A549 (cell line): ENCODE measurements around the gene PARP8.

Source experiments
- BHLHE40 ChIP-seq: IDR thresholded peaks from 2 replicates; pipeline ENCODE4 v1.6.1; 2012; ENCODE audit warnings: low read depth, low read length, inconsistent platforms
- EP300 ChIP-seq, 2 experiments: fragments of >200 bp; sonication (Bioruptor Twin); formaldehyde crosslinking; IDR thresholded peaks; 2 replicates in 1 of 2; 3 replicates in 1 of 2; pipeline ENCODE4 v1.6.1; 2016 to 2017
- KDM5A ChIP-seq: fragments of 200-600 bp; sonication (generic); IDR thresholded peaks from 2 replicates; pipeline ENCODE4 v1.6.1; 2016; ENCODE audit warnings: antibody characterized with exemption, mild to moderate bottlenecking
- MAFK ChIP-seq: fragments of 450-650 bp; IDR thresholded peaks from 2 replicates; pipeline ENCODE4 v1.6.1; 2014; ENCODE audit not compliant: partially characterized antibody
- MAZ ChIP-seq: fragments of 150-350 bp; IDR thresholded peaks from 2 replicates; pipeline ENCODE4 v1.6.1; 2014; ENCODE audit warnings: antibody characterized with exemption, low read depth, low read length, borderline replicate concordance
- MYC ChIP-seq: IDR thresholded peaks from 2 replicates; pipeline ENCODE4 v1.6.1; 2012; ENCODE audit warnings: mild to moderate bottlenecking, inconsistent platforms, low read length, improper control_type of control experiment, borderline replicate concordance
- POLR2A ChIP-seq: IDR thresholded peaks from 2 replicates; pipeline ENCODE4 v1.6.1; 2012; ENCODE audit warnings: mild to moderate bottlenecking, low read length
- POLR2AphosphoS2 ChIP-seq: conservative IDR thresholded peaks from 2 replicates; pipeline ENCODE4 v1.6.1; 2012; ENCODE audit warnings: low read length, improper control_type of control experiment, inconsistent platforms
- TF ChIP-seq, protein P1 (sequence below): fragments of >200 bp; sonication (Bioruptor Twin); formaldehyde crosslinking; IDR thresholded peaks from 3 replicates; pipeline ENCODE4 v1.5.1; 2016
- TF ChIP-seq, protein P2 (sequence below): IDR thresholded peaks from 2 replicates; pipeline ENCODE4 v1.6.1; 2012; ENCODE audit warnings: low read depth, borderline replicate concordance
- TF ChIP-seq, protein P3 (sequence below): fragments of 450-650 bp; IDR thresholded peaks from 2 replicates; pipeline ENCODE4 v1.6.1; 2014; ENCODE audit warnings: antibody characterized with exemption
- TF ChIP-seq, protein P4 (sequence below): IDR thresholded peaks from 2 replicates; pipeline ENCODE4 v1.6.1; 2012

DNA sequence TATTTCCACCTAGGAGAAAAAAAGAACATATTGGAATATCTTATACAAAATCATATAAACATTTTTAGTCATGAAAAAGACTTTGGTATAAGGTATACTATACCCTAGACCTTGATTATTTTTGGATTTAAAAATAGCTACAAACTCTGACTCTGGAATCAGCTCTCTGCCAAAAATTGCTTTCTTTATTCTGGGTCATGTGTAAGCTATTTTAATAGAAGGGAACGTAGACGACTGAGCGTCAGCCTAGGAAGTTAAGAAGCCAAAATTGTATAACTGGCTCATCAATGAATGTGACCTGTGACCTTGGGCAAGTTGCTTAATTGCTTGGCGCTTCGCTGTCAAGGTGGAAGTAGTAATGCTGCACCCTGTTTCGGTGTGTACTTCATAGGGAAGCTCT is 157.1 kb downstream of the PARP8 start:
- TF ChIP-seq, protein P1, sequence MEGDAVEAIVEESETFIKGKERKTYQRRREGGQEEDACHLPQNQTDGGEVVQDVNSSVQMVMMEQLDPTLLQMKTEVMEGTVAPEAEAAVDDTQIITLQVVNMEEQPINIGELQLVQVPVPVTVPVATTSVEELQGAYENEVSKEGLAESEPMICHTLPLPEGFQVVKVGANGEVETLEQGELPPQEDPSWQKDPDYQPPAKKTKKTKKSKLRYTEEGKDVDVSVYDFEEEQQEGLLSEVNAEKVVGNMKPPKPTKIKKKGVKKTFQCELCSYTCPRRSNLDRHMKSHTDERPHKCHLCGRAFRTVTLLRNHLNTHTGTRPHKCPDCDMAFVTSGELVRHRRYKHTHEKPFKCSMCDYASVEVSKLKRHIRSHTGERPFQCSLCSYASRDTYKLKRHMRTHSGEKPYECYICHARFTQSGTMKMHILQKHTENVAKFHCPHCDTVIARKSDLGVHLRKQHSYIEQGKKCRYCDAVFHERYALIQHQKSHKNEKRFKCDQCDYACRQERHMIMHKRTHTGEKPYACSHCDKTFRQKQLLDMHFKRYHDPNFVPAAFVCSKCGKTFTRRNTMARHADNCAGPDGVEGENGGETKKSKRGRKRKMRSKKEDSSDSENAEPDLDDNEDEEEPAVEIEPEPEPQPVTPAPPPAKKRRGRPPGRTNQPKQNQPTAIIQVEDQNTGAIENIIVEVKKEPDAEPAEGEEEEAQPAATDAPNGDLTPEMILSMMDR, result no peak
- TF ChIP-seq, protein P2, sequence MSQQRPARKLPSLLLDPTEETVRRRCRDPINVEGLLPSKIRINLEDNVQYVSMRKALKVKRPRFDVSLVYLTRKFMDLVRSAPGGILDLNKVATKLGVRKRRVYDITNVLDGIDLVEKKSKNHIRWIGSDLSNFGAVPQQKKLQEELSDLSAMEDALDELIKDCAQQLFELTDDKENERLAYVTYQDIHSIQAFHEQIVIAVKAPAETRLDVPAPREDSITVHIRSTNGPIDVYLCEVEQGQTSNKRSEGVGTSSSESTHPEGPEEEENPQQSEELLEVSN, result no peak
- TF ChIP-seq, protein P3, sequence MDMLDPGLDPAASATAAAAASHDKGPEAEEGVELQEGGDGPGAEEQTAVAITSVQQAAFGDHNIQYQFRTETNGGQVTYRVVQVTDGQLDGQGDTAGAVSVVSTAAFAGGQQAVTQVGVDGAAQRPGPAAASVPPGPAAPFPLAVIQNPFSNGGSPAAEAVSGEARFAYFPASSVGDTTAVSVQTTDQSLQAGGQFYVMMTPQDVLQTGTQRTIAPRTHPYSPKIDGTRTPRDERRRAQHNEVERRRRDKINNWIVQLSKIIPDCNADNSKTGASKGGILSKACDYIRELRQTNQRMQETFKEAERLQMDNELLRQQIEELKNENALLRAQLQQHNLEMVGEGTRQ, result no peak
- TF ChIP-seq MYC (no peak), EP300 (IDR thresholded peaks at IDR 0.05) (no peak), BHLHE40 (no peak), MAFK (no peak), MAZ (no peak), KDM5A (no peak), POLR2AphosphoS2 (no peak), POLR2A (no peak)
- TF ChIP-seq, protein P4, sequence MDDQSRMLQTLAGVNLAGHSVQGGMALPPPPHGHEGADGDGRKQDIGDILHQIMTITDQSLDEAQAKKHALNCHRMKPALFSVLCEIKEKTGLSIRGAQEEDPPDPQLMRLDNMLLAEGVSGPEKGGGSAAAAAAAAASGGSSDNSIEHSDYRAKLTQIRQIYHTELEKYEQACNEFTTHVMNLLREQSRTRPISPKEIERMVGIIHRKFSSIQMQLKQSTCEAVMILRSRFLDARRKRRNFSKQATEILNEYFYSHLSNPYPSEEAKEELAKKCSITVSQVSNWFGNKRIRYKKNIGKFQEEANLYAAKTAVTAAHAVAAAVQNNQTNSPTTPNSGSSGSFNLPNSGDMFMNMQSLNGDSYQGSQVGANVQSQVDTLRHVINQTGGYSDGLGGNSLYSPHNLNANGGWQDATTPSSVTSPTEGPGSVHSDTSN, result no peak
